Neural progenitor cell (in vitro differentiated cells): ENCODE results near the gene TRABD2B. TPM values are rescaled to one million over a fixed set of nuclear protein-coding genes. Genes with fewer than 3 reads are reported as not detected.

Experiments
- DNase-seq: peaks from one replicate; pipeline ENCODE4 v3.0.0-alpha.2; 2016; ENCODE audit warnings: low spot score
- H2AFZ ChIP-seq: fragments of 200-600 bp; sonication (generic); replicated peaks from 2 replicates; pipeline ENCODE4 v1.6.1; 2016; ENCODE audit warnings: antibody characterized with exemption
- H3F3A ChIP-seq: fragments of 200-600 bp; sonication (generic); 2 replicates; pipeline ENCODE4 v1.6.1; 2016; ENCODE audit warnings: antibody characterized with exemption, low read depth
- H3K27ac ChIP-seq: fragments of 200-600 bp; sonication (generic); 2 replicates; pipeline ENCODE4 v1.5.1; 2016; ENCODE audit warnings: mild to moderate bottlenecking
- H3K27me3 ChIP-seq: fragments of 200-600 bp; sonication (generic); 2 replicates; pipeline ENCODE4 v1.6.1; 2016; ENCODE audit warnings: mild to moderate bottlenecking, moderate library complexity
- H3K36me3 ChIP-seq: fragments of 200-600 bp; sonication (generic); 2 replicates; pipeline ENCODE4 v1.5.1; 2016
- H3K4me1 ChIP-seq: fragments of 200-600 bp; sonication (generic); 2 replicates; pipeline ENCODE4 v1.6.1; 2016; ENCODE audit warnings: mixed run types
- H3K4me2 ChIP-seq: fragments of 200-600 bp; sonication (generic); 2 replicates; pipeline ENCODE4 v1.6.1; 2016
- H3K4me3 ChIP-seq: fragments of 200-600 bp; sonication (generic); 2 replicates; pipeline ENCODE4 v1.5.1; 2016
- H3K79me2 ChIP-seq: fragments of 200-600 bp; sonication (generic); 2 replicates; pipeline ENCODE4 v1.6.1; 2016; ENCODE audit warnings: low read depth
- H3K9ac ChIP-seq: fragments of 200-600 bp; sonication (generic); 2 replicates; pipeline ENCODE4 v1.6.1; 2016
- H3K9me3 ChIP-seq: fragments of 200-600 bp; sonication (generic); 2 replicates; pipeline ENCODE4 v1.5.1; 2016; ENCODE audit warnings: low read depth
- H4K20me1 ChIP-seq: fragments of 200-600 bp; sonication (generic); 2 replicates; pipeline ENCODE4 v1.6.1; 2016; ENCODE audit warnings: low read depth
- H3K27ac Mint-ChIP-seq: 3 replicates; pipeline ENCODE4 v1.8.0; 2021; ENCODE audit warnings: mixed read lengths
- H3K27me3 Mint-ChIP-seq: 2 replicates; pipeline ENCODE4 v1.8.0; 2022; ENCODE audit warnings: low read depth, mild to moderate bottlenecking, inconsistent platforms, moderate library complexity, mixed read lengths; ENCODE audit not compliant: insufficient read depth
- H3K36me3 Mint-ChIP-seq: 3 replicates; pipeline ENCODE4 v1.8.0; 2021; ENCODE audit warnings: mixed read lengths
- H3K4me1 Mint-ChIP-seq: 3 replicates; pipeline ENCODE4 v1.8.0; 2021; ENCODE audit warnings: mixed read lengths
- H3K4me3 Mint-ChIP-seq: 3 replicates; pipeline ENCODE4 v1.8.0; 2021; ENCODE audit warnings: mild to moderate bottlenecking, moderate library complexity, mixed read lengths
- H3K9me3 Mint-ChIP-seq: 3 replicates; pipeline ENCODE4 v1.8.0; 2020; ENCODE audit warnings: mixed read lengths
- EZH2 ChIP-seq: fragments of 200-600 bp; sonication (generic); IDR thresholded peaks from 2 replicates; pipeline ENCODE4 v1.6.1; 2017; ENCODE audit warnings: antibody characterized with exemption, mild to moderate bottlenecking, moderate library complexity
- EZH2phosphoT487 ChIP-seq: fragments of 200-600 bp; sonication (generic); IDR thresholded peaks from 2 replicates; pipeline ENCODE4 v1.6.1; 2017; ENCODE audit warnings: antibody characterized with exemption
- total RNA-seq: library from RNA; depleted of rRNA; stranded (reverse); fragments of >200 nt; gene quantifications from 2 replicates; pipeline ENCODE4 v1.2.3, GENCODE V29; 2015; ENCODE audit warnings: low replicate concordance
- TF ChIP-seq, protein P1 (sequence below): fragments of 200-600 bp; sonication (generic); IDR thresholded peaks from 2 replicates; pipeline ENCODE4 v1.5.1; 2017; ENCODE audit warnings: antibody characterized with exemption, mild to moderate bottlenecking

TRABD2B gene
- total RNA-seq, 1 donor from 2014 or later = 0.09 TPM

DNA sequence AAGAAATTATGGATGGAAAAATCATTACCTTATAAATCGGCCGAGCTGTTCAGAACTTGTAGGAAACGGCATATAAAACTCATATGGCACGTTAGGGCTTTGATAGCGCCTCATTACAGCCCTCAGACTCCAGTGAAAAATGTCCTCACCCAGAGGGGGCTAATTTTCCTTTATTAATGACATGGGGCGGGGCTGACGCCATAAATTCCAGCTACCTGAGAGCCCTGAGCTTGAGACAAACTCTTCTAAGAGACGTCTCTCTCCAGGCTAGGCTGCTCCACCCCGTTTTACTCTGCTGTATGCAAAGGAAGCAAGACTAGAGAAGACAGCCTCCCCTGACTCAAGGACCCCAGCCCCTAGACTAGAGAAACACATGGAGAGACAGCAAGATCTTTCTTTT lies 149.4 kb downstream of the TRABD2B start:
- Histone ChIP-seq H3K36me3 (no peaks in the 10 kb centered on the region), H3K9ac (no peak overlapping the region), H4K20me1 (no peaks in the 10 kb centered on the region), H3F3A (no peaks in the 10 kb centered on the region), H3K27ac (no peak overlapping the region), H3K27me3 (no peaks in the 10 kb centered on the region), H3K79me2 (no peaks in the 10 kb centered on the region), H2AFZ (no peak overlapping the region), H3K4me1 (peaks cover 16% of the 10 kb centered on the region), H3K4me2 (no peak overlapping the region), H3K4me3 (no peak overlapping the region), H3K9me3 (no peaks in the 10 kb centered on the region)
- Mint-ChIP-seq H3K4me3 (no peak overlapping the region), H3K27ac (no peak overlapping the region), H3K27me3 (peaks cover 5% of the 10 kb centered on the region), H3K9me3 (no peaks in the 10 kb centered on the region), H3K4me1 (peaks cover 17% of the 10 kb centered on the region), H3K36me3 (peaks cover 1% of the 10 kb centered on the region)
- no peak for DNase-seq
- TF ChIP-seq EZH2phosphoT487 (no peak), EZH2 (no peak)
- TF ChIP-seq, protein P1, sequence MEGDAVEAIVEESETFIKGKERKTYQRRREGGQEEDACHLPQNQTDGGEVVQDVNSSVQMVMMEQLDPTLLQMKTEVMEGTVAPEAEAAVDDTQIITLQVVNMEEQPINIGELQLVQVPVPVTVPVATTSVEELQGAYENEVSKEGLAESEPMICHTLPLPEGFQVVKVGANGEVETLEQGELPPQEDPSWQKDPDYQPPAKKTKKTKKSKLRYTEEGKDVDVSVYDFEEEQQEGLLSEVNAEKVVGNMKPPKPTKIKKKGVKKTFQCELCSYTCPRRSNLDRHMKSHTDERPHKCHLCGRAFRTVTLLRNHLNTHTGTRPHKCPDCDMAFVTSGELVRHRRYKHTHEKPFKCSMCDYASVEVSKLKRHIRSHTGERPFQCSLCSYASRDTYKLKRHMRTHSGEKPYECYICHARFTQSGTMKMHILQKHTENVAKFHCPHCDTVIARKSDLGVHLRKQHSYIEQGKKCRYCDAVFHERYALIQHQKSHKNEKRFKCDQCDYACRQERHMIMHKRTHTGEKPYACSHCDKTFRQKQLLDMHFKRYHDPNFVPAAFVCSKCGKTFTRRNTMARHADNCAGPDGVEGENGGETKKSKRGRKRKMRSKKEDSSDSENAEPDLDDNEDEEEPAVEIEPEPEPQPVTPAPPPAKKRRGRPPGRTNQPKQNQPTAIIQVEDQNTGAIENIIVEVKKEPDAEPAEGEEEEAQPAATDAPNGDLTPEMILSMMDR = no peak

DNA sequence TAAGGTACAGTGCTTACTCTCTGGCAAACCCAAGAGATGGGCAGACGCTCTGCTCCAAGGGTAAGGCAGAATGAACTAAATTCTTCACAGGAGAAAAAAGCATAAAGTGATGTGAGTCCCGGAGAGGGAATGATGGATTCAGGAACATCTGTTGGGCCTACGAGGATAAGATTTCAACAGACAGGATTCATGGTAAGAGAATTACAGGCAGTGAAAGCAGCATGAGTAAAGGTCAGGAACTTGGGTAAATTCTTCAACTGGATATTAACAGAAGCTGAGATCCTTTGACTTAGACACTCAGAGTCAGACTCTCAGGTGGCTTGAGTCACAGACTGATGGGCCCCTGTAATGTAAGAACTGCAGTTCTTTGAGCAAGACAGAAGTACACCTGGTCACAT lies 152.6 kb downstream of the TRABD2B start:
- no peak overlapping the region for H3K27ac Mint-ChIP-seq
- no peaks in the 10 kb centered on the region for H3K79me2 ChIP-seq
- H3K9me3 ChIP-seq = no peaks in the 10 kb centered on the region
- H3K36me3 ChIP-seq = no peaks in the 10 kb centered on the region
- peaks cover 26% of the 10 kb centered on the region for H3K4me1 ChIP-seq
- peaks cover 3% of the 10 kb centered on the region for H4K20me1 ChIP-seq
- H3K9ac ChIP-seq = no peak overlapping the region
- no peak overlapping the region for H3K4me3 Mint-ChIP-seq
- H3K36me3 Mint-ChIP-seq = peaks cover 1% of the 10 kb centered on the region
- H2AFZ ChIP-seq = no peak overlapping the region
- peaks cover 5% of the 10 kb centered on the region for H3K27me3 Mint-ChIP-seq
- TF ChIP-seq EZH2phosphoT487 (no peak), EZH2 (no peak)
- TF ChIP-seq, protein P1 = no peak
- peaks cover 36% of the 10 kb centered on the region for H3K4me1 Mint-ChIP-seq
- H3K27ac ChIP-seq = no peak overlapping the region
- H3K4me3 ChIP-seq = no peak overlapping the region
- no peak for DNase-seq
- H3K9me3 Mint-ChIP-seq = no peaks in the 10 kb centered on the region
- H3K4me2 ChIP-seq = no peak overlapping the region
- no peaks in the 10 kb centered on the region for H3K27me3 ChIP-seq
- peaks cover 8% of the 10 kb centered on the region for H3F3A ChIP-seq

DNA sequence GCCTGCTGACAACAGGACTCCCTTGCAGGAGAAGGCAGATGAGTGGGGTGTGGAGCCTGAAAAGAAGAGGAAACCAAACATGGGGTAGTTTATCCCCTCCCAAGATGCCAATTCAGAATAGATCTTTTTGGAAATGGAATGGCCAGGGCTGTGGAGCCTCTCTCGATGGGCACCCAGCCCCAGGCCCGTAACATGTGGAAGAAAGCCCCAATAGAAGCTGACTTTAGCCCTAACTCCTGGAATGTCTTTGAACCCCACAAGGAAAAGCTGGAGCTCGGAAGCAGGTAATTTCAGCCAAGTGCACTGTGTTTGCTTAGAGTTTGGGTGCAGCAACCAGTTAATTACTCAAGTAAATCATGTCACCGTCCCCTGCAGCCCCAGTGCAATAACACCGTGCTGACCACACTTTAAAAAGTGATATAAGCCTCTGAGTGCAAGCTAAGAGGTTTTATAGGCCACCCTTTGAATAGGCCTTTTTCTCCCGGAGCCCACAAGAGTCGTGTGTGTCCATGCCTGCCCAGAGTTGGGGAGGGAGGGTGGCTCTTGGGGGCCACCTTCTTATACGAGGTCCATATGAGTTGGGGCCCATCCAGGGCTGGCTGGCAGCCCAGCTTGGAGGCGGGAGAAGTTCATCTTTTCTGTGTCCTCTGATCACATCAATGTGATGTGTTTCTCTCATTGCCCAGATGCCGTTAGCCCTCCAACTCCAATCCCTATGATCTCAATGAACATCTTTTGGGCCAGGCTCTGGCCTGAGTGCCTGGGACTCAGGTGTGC lies 153.2 kb downstream of the TRABD2B start:
- Mint-ChIP-seq H3K36me3 (peaks cover 1% of the 10 kb centered on the region), H3K27me3 (peaks cover 5% of the 10 kb centered on the region), H3K9me3 (no peaks in the 10 kb centered on the region), H3K4me1 (peaks cover 36% of the 10 kb centered on the region), H3K4me3 (no peak overlapping the region), H3K27ac (no peak overlapping the region)
- Histone ChIP-seq H3K4me2 (no peak overlapping the region), H3K9ac (no peak overlapping the region), H3K79me2 (no peaks in the 10 kb centered on the region), H3K27me3 (no peaks in the 10 kb centered on the region), H4K20me1 (peaks cover 3% of the 10 kb centered on the region), H3F3A (peaks cover 8% of the 10 kb centered on the region), H3K36me3 (no peaks in the 10 kb centered on the region), H2AFZ (no peak overlapping the region), H3K4me3 (no peak overlapping the region), H3K4me1 (peaks cover 26% of the 10 kb centered on the region), H3K9me3 (no peaks in the 10 kb centered on the region), H3K27ac (no peak overlapping the region)
- no peak for DNase-seq
- TF ChIP-seq EZH2phosphoT487 (no peak), EZH2 (no peak)
- TF ChIP-seq, protein P1 = no peak
